ENCODE measurements around the gene CLDN19.
"Not testable (repeated sequence)": the region's sequence is repeated elsewhere in the genome, so short reads cannot be mapped to it uniquely, and the experiment has no call there.

Gene CLDN19

DNA sequence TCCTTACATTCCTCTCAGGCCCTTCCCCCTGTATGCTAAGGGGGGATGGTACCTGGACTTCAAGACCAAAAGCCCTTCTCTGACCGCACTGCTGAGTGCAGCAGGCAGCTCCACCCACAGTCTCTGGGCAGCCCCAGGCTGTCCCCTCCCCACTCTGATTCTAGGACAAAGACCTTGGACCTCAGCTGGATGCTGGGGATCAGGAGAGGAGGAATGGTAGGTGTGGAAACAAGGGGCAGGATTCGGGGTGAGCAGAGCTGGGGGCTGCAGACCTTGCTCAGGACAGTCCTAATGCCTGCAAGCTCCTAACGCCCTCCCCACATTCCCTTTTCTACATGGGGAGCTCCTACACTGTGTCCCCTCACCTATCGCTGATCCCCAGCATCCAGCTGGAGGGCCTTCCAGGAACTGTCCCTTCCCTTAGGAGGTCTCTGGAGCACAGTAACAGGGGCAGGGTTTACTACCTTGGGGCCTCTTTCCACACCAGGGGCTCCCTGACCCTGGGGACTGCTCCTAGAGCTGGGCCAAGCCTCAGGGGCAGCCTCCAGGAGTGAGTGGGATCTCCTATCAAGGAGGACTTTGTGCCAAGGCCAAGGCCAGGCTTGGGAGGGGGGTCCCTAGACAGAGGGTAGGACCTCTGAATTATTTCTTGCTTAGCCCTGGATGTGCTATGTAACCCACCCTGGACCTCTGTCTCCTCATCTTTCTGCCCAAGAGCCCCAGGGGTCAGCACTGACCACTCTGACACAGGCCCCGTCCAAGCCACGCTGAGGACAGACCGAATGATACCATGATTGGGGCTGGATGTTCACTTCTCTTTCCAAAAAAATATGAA, 5.6 kb downstream of the CLDN19 start:
- TF ChIP-seq CTCF (IDR thresholded peaks at IDR 0.05; ENCODE audit: borderline replicate concordance, insufficient read depth, low read depth, low read length), result no peak
- no peak overlapping the region for H3K4me3 ChIP-seq (ENCODE audit: low read depth, low read length)

GRCh38 chr1:42733415-42734200, 6.4 kb downstream of the CLDN19 start:
- H3K4me3 ChIP-seq (ENCODE audit: low read depth, low read length), result no peak overlapping the region
- TF ChIP-seq CTCF (IDR thresholded peaks at IDR 0.05; ENCODE audit: borderline replicate concordance, insufficient read depth, low read depth, low read length), result no peak

DNA sequence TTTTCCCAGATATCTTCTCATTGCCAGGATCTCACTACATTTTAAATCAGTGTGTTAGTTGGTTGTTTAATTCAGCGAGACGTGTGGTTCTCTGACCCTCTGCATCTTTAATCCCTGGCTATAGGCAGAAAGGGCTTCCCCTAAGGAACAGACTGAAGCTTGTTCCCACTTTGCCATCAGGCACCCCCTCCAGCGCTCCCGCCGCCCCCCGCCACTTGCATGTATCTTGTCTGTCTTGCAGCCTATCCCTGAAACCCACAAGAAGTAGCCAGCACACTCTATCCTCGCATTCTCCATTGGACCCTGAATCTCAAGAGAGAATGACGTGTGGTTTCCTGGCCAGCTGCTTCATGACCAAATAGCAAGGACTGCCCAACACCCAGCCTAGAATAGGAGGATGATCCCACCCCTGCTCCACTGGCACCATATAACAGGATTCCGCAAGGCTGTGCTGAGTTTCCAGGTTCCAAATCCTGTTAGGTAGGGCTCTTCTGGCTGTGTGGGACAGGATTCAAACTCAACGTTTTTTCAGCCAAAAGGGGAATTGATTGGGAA, 7.8 kb downstream of the CLDN19 start:
- H3K4me3 ChIP-seq (ENCODE audit: low read depth, low read length), result no peak overlapping the region
- no peak for TF ChIP-seq CTCF (IDR thresholded peaks at IDR 0.05; ENCODE audit: borderline replicate concordance, insufficient read depth, low read depth, low read length)

DNA sequence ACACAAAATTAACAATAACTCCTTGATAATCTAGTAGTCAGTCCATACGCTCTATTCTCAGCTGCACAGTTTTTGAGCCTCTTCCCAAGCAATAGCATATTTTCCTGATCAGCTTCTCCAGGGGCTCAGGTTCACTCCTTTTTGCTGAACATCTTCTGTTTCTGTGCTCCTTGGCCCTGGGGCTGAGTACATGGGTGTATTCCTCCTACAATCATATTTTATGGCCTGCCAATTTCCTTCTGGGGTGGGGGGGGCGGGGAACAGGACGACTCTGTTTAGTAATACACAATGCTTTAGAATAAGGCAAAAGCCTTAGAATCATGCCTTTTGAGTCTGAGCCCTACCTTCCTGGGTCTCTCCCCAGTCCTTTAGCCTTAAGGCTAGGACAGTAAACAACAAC, 8.5 kb downstream of the CLDN19 start:
- H3K4me3 ChIP-seq (ENCODE audit: low read depth, low read length), result no peak overlapping the region
- no peak for TF ChIP-seq CTCF (IDR thresholded peaks at IDR 0.05; ENCODE audit: borderline replicate concordance, insufficient read depth, low read depth, low read length)

GRCh38 chr1:42730988-42731387, 9.0 kb downstream of the CLDN19 start:
- H3K4me3 ChIP-seq (ENCODE audit: low read depth, low read length), result no peak overlapping the region
- TF ChIP-seq CTCF (IDR thresholded peaks at IDR 0.05; ENCODE audit: borderline replicate concordance, insufficient read depth, low read depth, low read length), result no peak

DNA sequence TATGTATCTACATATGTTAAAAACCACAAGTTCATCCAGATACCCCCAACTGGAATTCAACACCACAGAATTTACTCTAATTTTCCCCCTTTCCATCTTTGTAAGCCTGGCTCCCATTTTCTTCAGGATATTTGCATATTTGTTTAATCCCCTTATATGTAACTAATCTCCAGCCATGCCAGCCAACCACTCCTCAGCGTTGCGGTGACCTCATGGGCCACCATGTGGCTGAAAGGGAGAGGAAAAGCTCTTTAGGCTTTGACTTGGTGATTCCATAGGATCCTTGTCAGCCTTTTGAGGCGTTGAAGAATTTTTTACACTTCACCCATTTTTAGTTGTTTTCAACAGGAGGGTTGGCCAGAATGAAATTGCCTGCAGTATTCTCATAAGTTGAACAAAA, 10.0 kb downstream of the CLDN19 start:
- no peak for TF ChIP-seq CTCF (IDR thresholded peaks at IDR 0.05; ENCODE audit: borderline replicate concordance, insufficient read depth, low read depth, low read length)

DNA sequence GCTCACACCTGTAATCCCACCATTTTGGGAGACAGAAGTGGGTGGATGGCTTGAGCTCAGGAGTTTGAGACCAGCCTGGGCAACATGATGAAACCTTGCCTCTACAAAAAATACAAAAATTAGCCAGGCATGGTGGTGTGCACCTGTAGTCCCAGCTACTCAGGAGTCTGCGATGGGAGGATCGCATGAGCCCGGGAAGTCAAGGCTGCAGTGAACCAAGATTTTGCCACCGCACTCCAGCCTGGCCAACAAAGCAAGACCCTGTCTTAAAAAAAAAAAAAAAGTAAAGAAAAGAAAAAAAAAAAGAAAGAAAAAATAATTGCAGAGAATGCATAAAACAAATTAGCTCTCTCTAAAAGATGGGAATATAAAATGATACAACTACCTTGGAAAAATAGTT, 14.2 kb downstream of the CLDN19 start:
- not testable (repeated sequence) for H3K4me3 ChIP-seq (ENCODE audit: low read depth, low read length)

More for the DNA sequence above, 10.0 kb downstream of the CLDN19 start:
- H3K4me3 ChIP-seq (ENCODE audit: low read depth, low read length), result no peak overlapping the region
